H9 (cell line): ENCODE measurements around the gene SPTBN5. TPM values are rescaled to one million over a fixed set of nuclear protein-coding genes. Genes with fewer than 3 reads are reported as not detected.

Source experiments
- DNase-seq: peaks from one replicate; pipeline ENCODE4 v3.0.0-alpha.2; 2017
- H2AFZ ChIP-seq: one replicate; pipeline ENCODE4 v1.6.1; 2013; ENCODE audit warnings: mild to moderate bottlenecking, low read length, control low read depth, moderate library complexity
- H2AK5ac ChIP-seq: 2 replicates; pipeline ENCODE4 v1.6.1; 2013; ENCODE audit warnings: low read length, control low read depth, mixed read lengths; ENCODE audit not compliant: insufficient read length
- H2BK120ac ChIP-seq: one replicate; pipeline ENCODE4 v1.6.1; 2013; ENCODE audit warnings: low read depth, mild to moderate bottlenecking, low read length, control low read depth, inconsistent platforms; ENCODE audit not compliant: poor library complexity, severe bottlenecking
- H2BK12ac ChIP-seq: 2 replicates; pipeline ENCODE4 v1.6.1; 2013; ENCODE audit warnings: low read length, control low read depth, mixed read lengths, low read depth; ENCODE audit not compliant: insufficient read length
- H2BK15ac ChIP-seq: 2 replicates; pipeline ENCODE4 v1.6.1; 2013; ENCODE audit warnings: low read depth, low read length, control low read depth
- H2BK20ac ChIP-seq: one replicate; pipeline ENCODE4 v1.6.1; 2013; ENCODE audit warnings: low read depth, mild to moderate bottlenecking, low read length, control low read depth, inconsistent platforms; ENCODE audit not compliant: poor library complexity, severe bottlenecking
- H2BK5ac ChIP-seq: 2 replicates; pipeline ENCODE4 v1.6.1; 2013; ENCODE audit warnings: low read length, control low read depth, mixed read lengths; ENCODE audit not compliant: insufficient read length
- H3K14ac ChIP-seq: 2 replicates; pipeline ENCODE4 v1.6.1; 2013; ENCODE audit warnings: low read length, control low read depth; ENCODE audit not compliant: insufficient read depth
- H3K18ac ChIP-seq: 2 replicates; pipeline ENCODE4 v1.6.1; 2013; ENCODE audit warnings: low read depth, mild to moderate bottlenecking, mixed read lengths, low read length, control low read depth; ENCODE audit not compliant: insufficient read length
- H3K23ac ChIP-seq: 2 replicates; pipeline ENCODE4 v1.6.1; 2013; ENCODE audit warnings: low read length, control low read depth, mixed read lengths, low read depth; ENCODE audit not compliant: insufficient read length
- H3K23me2 ChIP-seq: 2 replicates; pipeline ENCODE4 v1.6.1; 2013; ENCODE audit warnings: low read depth, mild to moderate bottlenecking, mixed read lengths, low read length, control low read depth; ENCODE audit not compliant: insufficient read length, poor library complexity, severe bottlenecking
- H3K27ac ChIP-seq: 2 replicates; pipeline ENCODE4 v1.5.1; 2013; ENCODE audit warnings: low read length, control low read depth, mixed read lengths, low read depth; ENCODE audit not compliant: insufficient read length
- H3K27me3 ChIP-seq: 2 replicates; pipeline ENCODE4 v1.6.1; 2013; ENCODE audit warnings: low read length, control low read depth, inconsistent platforms; ENCODE audit not compliant: insufficient read depth
- H3K4ac ChIP-seq: 2 replicates; pipeline ENCODE4 v1.6.1; 2013; ENCODE audit warnings: low read depth, mild to moderate bottlenecking, control low read depth, inconsistent platforms, low read length, moderate library complexity
- H3K4me1 ChIP-seq: 2 replicates; pipeline ENCODE4 v1.6.1; 2013; ENCODE audit warnings: low read length, control low read depth, inconsistent platforms; ENCODE audit not compliant: insufficient read depth
- H3K4me2 ChIP-seq: 2 replicates; pipeline ENCODE4 v1.6.1; 2013; ENCODE audit warnings: low read length, control low read depth, mixed read lengths; ENCODE audit not compliant: insufficient read length, insufficient read depth
- H3K56ac ChIP-seq: 2 replicates; pipeline ENCODE4 v1.6.1; 2013; ENCODE audit warnings: low read depth, mild to moderate bottlenecking, mixed read lengths, low read length, control low read depth; ENCODE audit not compliant: insufficient read length
- H3K79me1 ChIP-seq: 2 replicates; pipeline ENCODE4 v1.6.1; 2013; ENCODE audit warnings: low read depth, mild to moderate bottlenecking, moderate library complexity, low read length, control low read depth, inconsistent platforms; ENCODE audit not compliant: insufficient read depth, poor library complexity, severe bottlenecking
- H3K79me2 ChIP-seq: 2 replicates; pipeline ENCODE4 v1.6.1; 2013; ENCODE audit warnings: low read length, control low read depth, inconsistent platforms; ENCODE audit not compliant: insufficient read depth
- H3K9ac ChIP-seq: 2 replicates; pipeline ENCODE4 v1.6.1; 2013; ENCODE audit warnings: low read length, control low read depth, mixed read lengths; ENCODE audit not compliant: insufficient read length; ENCODE audit errors: extremely low read depth
- H3K9me3 ChIP-seq: one replicate; pipeline ENCODE4 v1.6.1; 2013; ENCODE audit warnings: low read depth, low read length, inconsistent platforms; ENCODE audit not compliant: control insufficient read depth
- H3T11ph ChIP-seq: one replicate; pipeline ENCODE4 v1.6.1; 2013; ENCODE audit warnings: mild to moderate bottlenecking, low read length, control low read depth, inconsistent platforms
- H4K20me1 ChIP-seq: one replicate; pipeline ENCODE4 v1.6.1; 2013; ENCODE audit not compliant: control insufficient read depth, insufficient read length, insufficient read depth
- H4K5ac ChIP-seq: 2 replicates; pipeline ENCODE4 v1.6.1; 2013; ENCODE audit warnings: low read depth, mild to moderate bottlenecking, mixed read lengths, low read length, control low read depth; ENCODE audit not compliant: insufficient read length
- H4K8ac ChIP-seq: replicated peaks from 2 replicates; pipeline ENCODE4 v1.6.1; 2013; ENCODE audit warnings: low read length, control low read depth, mixed read lengths, low read depth; ENCODE audit not compliant: insufficient read length
- H4K91ac ChIP-seq: 2 replicates; pipeline ENCODE4 v1.6.1; 2013; ENCODE audit warnings: low read depth, mild to moderate bottlenecking, moderate library complexity, mixed read lengths, low read length, control low read depth; ENCODE audit not compliant: insufficient read length
- H3K27ac Mint-ChIP-seq, 3 experiments: 2 replicates in 2 of 3; 3 replicates in 1 of 3; pipeline ENCODE4 v1.8.0; 2020 to 2021; ENCODE audit warnings: mixed read lengths in 3 of 3, mild to moderate bottlenecking in 1 of 3, moderate library complexity in 1 of 3
- H3K27me3 Mint-ChIP-seq: 2 replicates; pipeline ENCODE4 v1.8.0; 2021; ENCODE audit warnings: low read depth, mild to moderate bottlenecking, moderate library complexity, mixed read lengths
- H3K36me3 Mint-ChIP-seq, 3 experiments: 2 replicates in 2 of 3; 3 replicates in 1 of 3; pipeline ENCODE4 v1.8.0; 2020 to 2021; ENCODE audit warnings: low read depth in 3 of 3, mixed read lengths in 3 of 3; ENCODE audit not compliant: insufficient read depth in 1 of 3
- H3K4me1 Mint-ChIP-seq, 2 experiments: 2 replicates each; pipeline ENCODE4 v1.8.0; 2020; ENCODE audit warnings: mixed read lengths in 2 of 2
- H3K4me3 Mint-ChIP-seq, 2 experiments: 2 replicates in 1 of 2; 3 replicates in 1 of 2; pipeline ENCODE4 v1.8.0; 2020 to 2021; ENCODE audit warnings: mild to moderate bottlenecking in 2 of 2, mixed read lengths in 2 of 2, moderate library complexity in 1 of 2
- H3K9me3 Mint-ChIP-seq, 2 experiments: 2 replicates in 1 of 2; 3 replicates in 1 of 2; pipeline ENCODE4 v1.8.0; 2020; ENCODE audit warnings: mild to moderate bottlenecking in 2 of 2, mixed read lengths in 2 of 2, moderate library complexity in 1 of 2
- CTCF ChIP-seq: fragments of 200-600 bp; sonication (generic); conservative IDR thresholded peaks from 3 replicates; pipeline ENCODE4 v1.8.0; 2021; ENCODE audit warnings: antibody characterized with exemption, mild to moderate bottlenecking
- WGBS: extraction: QIAGEN DNeasy Blood & Tissue Kit; methylation state at CpG from one replicate; pipeline ENCODE4 v1.1.7; 2013; ENCODE audit warnings: missing lambda C conversion rate, low lambda C conversion rate, mixed read lengths; ENCODE audit not compliant: insufficient read length; ENCODE audit errors: extremely low coverage; 5-methylcytosine and 5-hydroxymethylcytosine counted together
- total RNA-seq: library from RNA; stranded (reverse); gene quantifications from 2 replicates; pipeline ENCODE4 v1.2.1, GENCODE V29; 2021

The SPTBN5 gene
- total RNA-seq, 1 experiment from 2014 or later: 0.90 TPM

- Histone ChIP-seq H3K27ac (no peak overlapping the region), H2AK5ac (no peak overlapping the region), H2AFZ (no peak overlapping the region), H3K79me1 (no peaks in the 10 kb centered on the region), H3K23ac (no peak overlapping the region), H4K8ac (no peak overlapping the region), H3K27me3 (no peaks in the 10 kb centered on the region), H2BK5ac (no peak overlapping the region), H3K4ac (no peak overlapping the region), H3K9ac (no peak overlapping the region), H3K4me2 (no peak overlapping the region), H3K23me2 (no peaks in the 10 kb centered on the region), H3K14ac (no peak overlapping the region), H3K18ac (no peak overlapping the region), H3K56ac (no peak overlapping the region), H4K20me1 (no peaks in the 10 kb centered on the region), H3K79me2 (no peaks in the 10 kb centered on the region), H3K9me3 (no peaks in the 10 kb centered on the region), H2BK15ac (no peak overlapping the region), H4K91ac (no peak overlapping the region), H3T11ph (no peak overlapping the region), H4K5ac (no peak overlapping the region), H2BK20ac (no peak overlapping the region), H3K4me1 (no peaks in the 10 kb centered on the region), H2BK12ac (no peak overlapping the region), H2BK120ac (no peak overlapping the region)
- no peaks in the 10 kb centered on the region; a peak in 1 of 7 replicates for H3K36me3 Mint-ChIP-seq
- H3K9me3 Mint-ChIP-seq: no peaks in the 10 kb centered on the region; a peak in 1 of 5 replicates
- WGBS: no CpG with 5 or more reads among the region's 10 CpGs
- peaks cover 3 to 16% of the 10 kb centered on the region in 2 experiments for H3K4me1 Mint-ChIP-seq
- H3K4me3 Mint-ChIP-seq: no peak overlapping the region
- H3K27ac Mint-ChIP-seq: peak overlapping the region in 1 of 3 experiments; percentile 82; a peak in 1 of 7 replicates
- peak; percentile 57 for DNase-seq
- H3K27me3 Mint-ChIP-seq: no peaks in the 10 kb centered on the region
- peak; percentile 52 for TF ChIP-seq CTCF
Measured at GRCh38 chr15:41806291-41807181, 87.3 kb downstream of the SPTBN5 start.
